Astrocyte (in vitro differentiated cells and primary cell): ENCODE data around the gene CCDC196.

ENCODE experiments used
- CTCF ChIP-seq: IDR thresholded peaks from 2 replicates; pipeline ENCODE4 v1.5.1; 2011; ENCODE audit warnings: low read depth, mild to moderate bottlenecking, inconsistent platforms, low read length, moderate library complexity; ENCODE audit not compliant: insufficient read depth
- EZH2 ChIP-seq: IDR thresholded peaks from 2 replicates; pipeline ENCODE4 v1.6.1; 2012; ENCODE audit warnings: mild to moderate bottlenecking, low read length, inconsistent platforms; ENCODE audit not compliant: insufficient read depth

DNA sequence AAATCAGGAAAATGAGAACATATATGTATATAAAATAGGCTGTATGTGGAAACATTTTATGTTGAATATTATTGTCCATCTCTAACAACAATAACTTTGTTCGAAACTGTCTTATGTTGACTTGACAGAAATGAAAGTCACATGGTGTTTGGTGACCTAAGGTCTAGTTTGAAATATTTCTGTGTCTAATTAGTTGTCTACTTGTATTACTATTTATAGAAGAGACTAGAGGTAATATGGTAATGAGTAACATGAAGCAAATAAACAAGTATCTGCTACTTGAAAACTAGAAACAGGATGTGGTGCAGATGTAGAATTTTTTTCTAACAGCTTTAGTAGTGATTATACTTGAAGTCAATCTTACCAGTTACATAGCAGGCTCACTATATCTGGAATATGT, 25.7 kb downstream of the CCDC196 start:
- TF ChIP-seq CTCF (no peak), EZH2 (no peak)
